Activated T-helper 1 cell treated with anti-CD3 and anti-CD28 coated beads, Interleukin-2, amount 50 U/mL, for 16 hours (primary cell): Measurements from ENCODE around the gene PRR22.
"Not testable (repeated sequence)": the region's sequence is repeated elsewhere in the genome, so short reads cannot be mapped to it uniquely, and the experiment has no call there.

Experiments
- DNase-seq, 2 donors: peaks; one replicate each; pipeline ENCODE4 v3.0.0-alpha.2; 2020; ENCODE audit warnings: low read depth in 1 of 2, low spot score in 1 of 2

Gene PRR22

DNA sequence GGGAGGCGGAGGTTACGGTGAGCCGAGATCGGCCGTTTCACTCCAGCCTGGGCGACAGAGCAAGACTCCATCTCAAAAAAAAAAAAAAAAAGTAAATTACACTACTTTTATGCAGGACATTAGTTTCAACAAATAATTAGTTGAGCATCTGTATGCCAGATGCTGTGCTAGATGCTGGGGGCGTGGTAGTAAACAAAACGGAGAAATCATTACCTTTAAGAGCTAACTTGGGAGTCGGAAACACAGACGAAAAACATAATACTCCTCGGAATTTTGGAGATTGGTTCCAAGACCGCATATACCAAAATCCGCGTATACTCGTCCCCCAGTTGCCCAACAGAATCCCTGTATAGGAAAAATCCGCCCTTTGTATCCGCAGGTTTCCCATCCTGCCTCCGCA is 7.7 kb upstream of the PRR22 start:
- no peak for DNase-seq

- DNase-seq: peak; percentile 88 to 92
Measured at GRCh38 chr19:5790559-5791520, 6.3 kb upstream of the PRR22 start, which contains the start of gene DUS3L. Gene DUS3L, minus strand, starts transcription at chr19:5791163. Its CDS starts 22 bp downstream, at chr19:5791141.

DNA sequence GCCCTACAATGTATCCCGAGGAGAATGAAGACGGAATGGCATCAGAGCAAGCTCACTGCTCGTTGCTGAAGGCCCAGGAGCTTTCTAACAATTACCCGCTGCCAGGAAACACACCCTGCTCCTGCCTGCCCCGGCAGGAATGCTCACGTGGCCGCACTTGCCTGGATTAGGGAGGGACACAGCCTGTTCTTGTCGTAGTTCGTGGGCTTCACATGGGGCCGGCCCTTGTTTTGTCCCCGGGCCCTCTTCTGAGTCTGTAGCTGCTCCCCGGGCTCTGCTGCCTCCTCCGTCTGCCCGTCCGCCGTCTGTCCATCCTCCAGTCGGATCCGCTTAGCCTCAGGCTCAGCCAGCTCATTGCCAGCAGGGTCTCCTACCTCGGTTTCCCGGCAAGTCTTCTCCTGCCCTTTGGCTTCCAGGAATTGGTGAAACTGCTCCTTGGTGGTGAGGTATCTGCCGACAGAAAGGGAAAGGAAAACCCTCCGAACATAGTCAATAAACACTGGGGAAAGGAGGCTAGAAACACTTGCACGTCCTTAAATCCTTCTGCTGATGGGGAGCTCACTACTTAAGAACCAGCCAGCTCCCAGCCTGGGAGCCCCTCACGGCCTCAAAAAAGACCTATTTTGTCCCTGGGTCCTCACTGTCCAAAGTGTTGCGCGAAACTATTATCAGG is 5.5 kb upstream of the PRR22 start:
- DNase-seq: no peak

GRCh38 chr19:5789351-5789761 is 4.8 kb upstream of the PRR22 start:
- no peak for DNase-seq

- no peak for DNase-seq
Measured at GRCh38 chr19:5788422-5788821, 3.9 kb upstream of the PRR22 start.

DNA sequence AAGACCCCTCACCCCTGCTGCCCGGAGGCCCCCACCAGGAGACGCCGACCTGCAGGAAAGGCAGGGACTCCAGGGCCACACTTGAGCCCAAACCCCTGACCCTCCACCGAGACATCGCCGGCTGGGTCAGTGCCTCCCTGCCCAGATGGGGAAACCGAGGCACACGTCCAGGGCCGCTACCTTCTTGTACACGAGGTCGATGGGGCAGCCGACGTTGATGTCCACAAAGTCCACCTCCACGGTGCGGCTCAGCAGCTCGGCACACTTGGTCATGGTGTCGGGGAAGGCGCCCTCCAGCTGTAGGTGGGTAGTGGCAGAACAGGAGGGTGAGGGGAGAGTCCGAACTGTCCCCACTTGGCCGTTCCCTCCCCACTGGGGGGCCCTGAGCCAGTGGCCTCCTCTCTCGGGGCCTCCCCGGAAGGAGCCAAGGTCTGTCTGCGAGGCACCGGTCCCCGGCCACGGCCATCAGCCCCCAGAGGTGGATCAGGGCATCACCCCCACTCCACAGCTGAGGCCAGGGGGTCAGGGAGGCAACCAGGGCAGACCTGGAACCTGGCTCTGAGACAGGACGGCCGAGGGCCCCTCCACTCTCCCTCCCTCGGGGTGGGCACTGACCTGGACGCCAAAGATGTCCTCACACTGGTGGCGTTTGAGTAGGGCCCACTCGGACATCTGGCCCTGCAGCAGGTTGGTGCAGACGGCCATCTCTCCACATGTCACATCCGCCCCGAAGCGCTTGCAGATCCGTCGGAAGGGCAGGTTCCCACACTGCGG is 3.0 kb upstream of the PRR22 start:
- no peak for DNase-seq

- no peak for DNase-seq
Measured at GRCh38 chr19:5786593-5787408, 2.3 kb upstream of the PRR22 start.

DNA sequence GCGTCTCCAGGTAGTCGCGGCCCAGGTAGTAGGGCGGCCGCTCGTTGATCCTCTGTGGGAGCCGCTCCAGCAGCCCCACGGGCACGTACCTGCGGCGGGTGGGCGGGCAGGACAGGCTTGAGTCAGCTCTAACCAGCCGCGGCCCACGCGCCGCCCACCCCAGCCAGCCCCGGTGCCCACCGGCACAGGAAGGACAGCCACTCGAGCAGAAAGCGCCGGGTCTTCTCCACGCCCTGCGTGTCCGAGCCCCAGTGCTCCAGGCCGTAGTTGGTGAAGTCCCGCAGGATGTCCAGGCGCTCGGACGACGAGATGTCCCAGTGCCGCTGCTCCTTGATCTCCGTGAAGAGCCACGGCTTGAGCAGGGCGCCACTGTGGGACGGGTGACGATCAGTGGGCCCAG is 877 bp upstream of the PRR22 start:
- no peak for DNase-seq

DNA sequence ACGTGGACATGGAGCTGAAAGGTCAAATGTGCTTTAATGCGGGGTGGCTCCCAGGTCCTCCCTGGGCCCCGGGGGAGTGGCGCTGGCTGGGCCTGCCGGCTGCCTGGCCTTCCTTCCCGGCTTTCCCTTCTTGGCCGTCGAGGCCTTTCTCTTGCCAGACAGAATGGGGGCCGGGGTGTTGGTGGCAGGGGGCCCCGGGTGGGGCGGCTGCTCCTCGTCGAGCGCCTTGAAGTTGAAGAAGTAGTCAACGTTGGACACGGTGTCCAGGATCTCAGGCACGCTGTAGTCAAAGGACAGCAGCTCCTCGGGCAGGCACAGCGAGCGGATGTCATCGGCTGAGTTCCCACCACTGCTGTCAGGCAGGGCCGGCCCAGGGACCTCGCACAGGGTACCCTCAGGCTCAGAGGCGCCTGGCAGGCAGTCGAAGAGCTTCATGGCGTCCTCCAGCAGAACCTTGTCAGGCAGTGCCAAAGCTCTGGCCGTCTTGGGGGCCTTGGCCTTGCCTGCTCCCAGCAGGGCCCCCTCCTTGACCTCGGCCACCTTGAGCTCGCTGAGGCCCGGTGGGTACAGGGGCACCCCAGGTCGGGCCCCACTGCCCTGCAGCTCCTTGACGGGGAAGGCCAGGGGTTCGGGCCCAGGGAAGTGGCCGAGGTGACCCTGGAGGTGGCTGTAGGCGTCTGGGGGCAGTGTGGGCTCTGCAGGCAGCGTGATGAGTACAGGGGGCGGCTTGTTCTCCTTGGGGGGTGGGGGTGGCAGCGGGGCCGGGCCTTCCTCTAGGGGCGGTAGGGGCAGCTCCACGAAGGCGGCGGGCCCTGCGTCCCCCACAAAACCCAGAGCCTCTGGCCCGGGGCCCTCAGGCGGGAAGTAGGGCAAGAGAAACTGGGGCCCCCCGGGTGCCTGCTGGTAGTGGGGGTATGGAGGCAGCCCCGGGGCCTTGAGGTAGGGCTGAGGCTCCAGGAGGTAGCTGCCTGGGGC is 1.3 kb downstream of the PRR22 start:
- DNase-seq: no peak

GRCh38 chr19:5782322-5782721 is 2.2 kb downstream of the PRR22 start:
- no peak for DNase-seq

DNA sequence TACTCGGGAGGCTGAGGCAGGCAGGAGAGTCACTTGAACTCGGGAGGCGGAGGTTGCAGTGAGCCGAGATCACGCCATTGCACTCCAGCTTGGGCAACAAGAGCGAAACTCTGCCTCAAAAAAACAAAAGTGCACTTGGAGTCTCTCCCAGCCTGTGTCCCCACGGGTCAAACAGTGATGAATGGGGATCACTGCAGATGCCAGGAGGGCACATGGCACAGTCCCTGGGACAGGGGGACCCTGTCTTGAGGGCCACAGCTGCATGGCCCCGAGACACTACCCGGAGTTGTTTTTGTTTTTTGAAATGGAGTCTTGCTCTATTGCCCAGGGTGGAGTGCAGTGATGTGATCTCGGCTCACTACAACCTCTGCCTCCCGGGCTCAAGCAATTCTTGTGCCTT is 3.6 kb downstream of the PRR22 start:
- not testable (repeated sequence) for DNase-seq

DNA sequence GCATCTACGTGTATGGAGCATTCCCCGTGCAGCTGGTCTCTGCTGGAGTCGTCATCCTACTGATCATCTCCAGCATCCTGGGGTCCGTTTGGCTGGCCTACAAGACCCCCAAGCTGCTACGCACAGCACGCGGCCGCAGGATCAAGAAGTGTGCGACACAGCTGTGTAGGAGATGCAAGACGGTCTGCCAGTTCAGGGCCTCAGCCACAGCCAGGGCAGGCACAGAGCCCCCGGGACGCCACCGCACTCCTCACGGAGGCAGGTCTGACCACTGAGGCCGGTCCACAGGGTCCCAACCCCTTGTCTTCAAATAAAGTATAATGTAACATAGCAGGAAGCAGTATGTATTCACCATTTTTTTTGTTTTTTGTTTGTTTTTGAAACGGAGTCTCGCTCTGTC is 6.1 kb downstream of the PRR22 start:
- no peak for DNase-seq

- no peak for DNase-seq
Measured at GRCh38 chr19:5775668-5776309, 8.8 kb downstream of the PRR22 start.

DNA sequence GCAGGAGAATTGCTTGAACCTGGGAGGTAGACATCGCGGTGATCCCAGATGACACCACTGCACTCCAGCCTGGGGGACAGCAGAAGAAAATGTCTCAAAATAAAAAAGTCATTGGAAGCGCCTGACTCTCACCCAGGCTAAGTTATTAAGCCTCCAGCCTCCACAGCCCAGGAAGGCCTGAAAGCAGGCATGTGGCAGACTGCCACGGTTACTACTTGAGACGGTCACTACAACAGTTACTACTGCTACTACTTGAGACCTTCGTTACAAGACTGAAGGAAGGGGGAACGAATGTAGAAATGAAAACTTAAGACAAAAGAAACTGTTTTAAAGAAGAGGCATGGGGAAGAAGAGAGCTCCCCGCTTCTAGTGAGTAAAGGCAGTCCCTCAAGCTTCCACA is 9.6 kb downstream of the PRR22 start:
- DNase-seq: no peak

- DNase-seq: no peak
Measured at GRCh38 chr19:5773276-5773675, 11.3 kb downstream of the PRR22 start.

GRCh38 chr19:5772416-5772815 is 12.1 kb downstream of the PRR22 start:
- DNase-seq: no peak

DNA sequence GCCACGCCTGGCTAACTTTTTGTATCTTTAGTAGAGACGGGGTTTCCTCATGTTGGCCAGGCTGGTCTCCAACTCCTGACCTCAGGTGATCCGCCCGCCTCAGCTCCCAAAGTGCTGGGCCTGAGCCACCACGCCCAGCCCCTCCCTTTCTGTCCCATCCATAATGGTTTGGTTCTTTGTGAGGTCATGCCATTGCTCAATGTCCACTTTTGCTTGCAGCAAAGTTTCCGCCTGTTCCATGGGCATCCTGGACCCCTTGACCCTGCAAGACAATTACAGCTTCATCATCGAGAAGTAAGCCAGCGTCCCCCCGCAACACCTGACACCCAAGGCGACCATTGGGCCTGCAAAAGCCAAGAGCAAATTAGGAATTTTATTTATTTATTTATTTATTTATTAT is 16.6 kb downstream of the PRR22 start:
- no peak for DNase-seq

GRCh38 chr19:5765220-5765619 is 19.3 kb downstream of the PRR22 start:
- DNase-seq: no peak

DNA sequence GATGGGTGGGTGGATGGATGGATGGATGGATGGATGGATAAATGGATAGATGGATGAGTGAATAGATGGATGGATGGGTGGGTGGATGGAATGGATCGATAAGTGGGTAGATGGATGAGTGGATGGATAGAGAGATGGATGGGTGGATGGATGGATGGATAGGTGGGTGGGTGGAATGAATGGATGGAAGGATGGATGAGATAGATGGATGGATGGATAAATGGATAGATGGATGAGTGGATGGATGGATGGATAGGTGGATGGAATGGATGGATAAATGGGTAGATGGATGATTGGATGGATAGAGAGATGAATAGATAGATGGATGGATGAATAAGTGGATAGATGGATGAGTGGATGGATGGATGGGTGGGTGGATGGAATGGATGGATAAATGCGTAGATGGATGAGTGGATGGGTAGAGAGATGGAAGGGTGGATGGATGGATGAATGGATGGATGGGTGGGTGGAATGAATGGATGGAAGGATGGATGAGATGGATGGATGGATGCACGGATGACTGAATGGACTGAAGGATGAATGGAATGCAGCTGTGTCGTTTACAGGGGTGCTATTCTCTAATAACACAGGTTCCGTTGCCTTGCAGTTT is 21.8 kb downstream of the PRR22 start:
- no peak for DNase-seq
